H9 (cell line): ENCODE data around the gene TRIM38. TPM values are rescaled to one million over a fixed set of nuclear protein-coding genes. Genes with fewer than 3 reads are reported as not detected.
"Not testable (repeated sequence)": the region's sequence is repeated elsewhere in the genome, so short reads cannot be mapped to it uniquely, and the experiment has no call there.

Experiments
- DNase-seq: peaks from one replicate; pipeline ENCODE4 v3.0.0-alpha.2; 2017
- H2AFZ ChIP-seq: one replicate; pipeline ENCODE4 v1.6.1; 2013; ENCODE audit warnings: mild to moderate bottlenecking, low read length, control low read depth, moderate library complexity
- H2AK5ac ChIP-seq: 2 replicates; pipeline ENCODE4 v1.6.1; 2013; ENCODE audit warnings: low read length, control low read depth, mixed read lengths; ENCODE audit not compliant: insufficient read length
- H2BK120ac ChIP-seq: one replicate; pipeline ENCODE4 v1.6.1; 2013; ENCODE audit warnings: low read depth, mild to moderate bottlenecking, low read length, control low read depth, inconsistent platforms; ENCODE audit not compliant: poor library complexity, severe bottlenecking
- H2BK12ac ChIP-seq: 2 replicates; pipeline ENCODE4 v1.6.1; 2013; ENCODE audit warnings: low read length, control low read depth, mixed read lengths, low read depth; ENCODE audit not compliant: insufficient read length
- H2BK15ac ChIP-seq: 2 replicates; pipeline ENCODE4 v1.6.1; 2013; ENCODE audit warnings: low read depth, low read length, control low read depth
- H2BK20ac ChIP-seq: one replicate; pipeline ENCODE4 v1.6.1; 2013; ENCODE audit warnings: low read depth, mild to moderate bottlenecking, low read length, control low read depth, inconsistent platforms; ENCODE audit not compliant: poor library complexity, severe bottlenecking
- H2BK5ac ChIP-seq: 2 replicates; pipeline ENCODE4 v1.6.1; 2013; ENCODE audit warnings: low read length, control low read depth, mixed read lengths; ENCODE audit not compliant: insufficient read length
- H3K14ac ChIP-seq: 2 replicates; pipeline ENCODE4 v1.6.1; 2013; ENCODE audit warnings: low read length, control low read depth; ENCODE audit not compliant: insufficient read depth
- H3K18ac ChIP-seq: 2 replicates; pipeline ENCODE4 v1.6.1; 2013; ENCODE audit warnings: low read depth, mild to moderate bottlenecking, mixed read lengths, low read length, control low read depth; ENCODE audit not compliant: insufficient read length
- H3K23ac ChIP-seq: 2 replicates; pipeline ENCODE4 v1.6.1; 2013; ENCODE audit warnings: low read length, control low read depth, mixed read lengths, low read depth; ENCODE audit not compliant: insufficient read length
- H3K23me2 ChIP-seq: 2 replicates; pipeline ENCODE4 v1.6.1; 2013; ENCODE audit warnings: low read depth, mild to moderate bottlenecking, mixed read lengths, low read length, control low read depth; ENCODE audit not compliant: insufficient read length, poor library complexity, severe bottlenecking
- H3K27ac ChIP-seq: 2 replicates; pipeline ENCODE4 v1.5.1; 2013; ENCODE audit warnings: low read length, control low read depth, mixed read lengths, low read depth; ENCODE audit not compliant: insufficient read length
- H3K27me3 ChIP-seq: 2 replicates; pipeline ENCODE4 v1.6.1; 2013; ENCODE audit warnings: low read length, control low read depth, inconsistent platforms; ENCODE audit not compliant: insufficient read depth
- H3K4ac ChIP-seq: 2 replicates; pipeline ENCODE4 v1.6.1; 2013; ENCODE audit warnings: low read depth, mild to moderate bottlenecking, control low read depth, inconsistent platforms, low read length, moderate library complexity
- H3K4me1 ChIP-seq: 2 replicates; pipeline ENCODE4 v1.6.1; 2013; ENCODE audit warnings: low read length, control low read depth, inconsistent platforms; ENCODE audit not compliant: insufficient read depth
- H3K4me2 ChIP-seq: 2 replicates; pipeline ENCODE4 v1.6.1; 2013; ENCODE audit warnings: low read length, control low read depth, mixed read lengths; ENCODE audit not compliant: insufficient read length, insufficient read depth
- H3K56ac ChIP-seq: 2 replicates; pipeline ENCODE4 v1.6.1; 2013; ENCODE audit warnings: low read depth, mild to moderate bottlenecking, mixed read lengths, low read length, control low read depth; ENCODE audit not compliant: insufficient read length
- H3K79me1 ChIP-seq: 2 replicates; pipeline ENCODE4 v1.6.1; 2013; ENCODE audit warnings: low read depth, mild to moderate bottlenecking, moderate library complexity, low read length, control low read depth, inconsistent platforms; ENCODE audit not compliant: insufficient read depth, poor library complexity, severe bottlenecking
- H3K79me2 ChIP-seq: 2 replicates; pipeline ENCODE4 v1.6.1; 2013; ENCODE audit warnings: low read length, control low read depth, inconsistent platforms; ENCODE audit not compliant: insufficient read depth
- H3K9ac ChIP-seq: 2 replicates; pipeline ENCODE4 v1.6.1; 2013; ENCODE audit warnings: low read length, control low read depth, mixed read lengths; ENCODE audit not compliant: insufficient read length; ENCODE audit errors: extremely low read depth
- H3K9me3 ChIP-seq: one replicate; pipeline ENCODE4 v1.6.1; 2013; ENCODE audit warnings: low read depth, low read length, inconsistent platforms; ENCODE audit not compliant: control insufficient read depth
- H3T11ph ChIP-seq: one replicate; pipeline ENCODE4 v1.6.1; 2013; ENCODE audit warnings: mild to moderate bottlenecking, low read length, control low read depth, inconsistent platforms
- H4K20me1 ChIP-seq: one replicate; pipeline ENCODE4 v1.6.1; 2013; ENCODE audit not compliant: control insufficient read depth, insufficient read length, insufficient read depth
- H4K5ac ChIP-seq: 2 replicates; pipeline ENCODE4 v1.6.1; 2013; ENCODE audit warnings: low read depth, mild to moderate bottlenecking, mixed read lengths, low read length, control low read depth; ENCODE audit not compliant: insufficient read length
- H4K8ac ChIP-seq: replicated peaks from 2 replicates; pipeline ENCODE4 v1.6.1; 2013; ENCODE audit warnings: low read length, control low read depth, mixed read lengths, low read depth; ENCODE audit not compliant: insufficient read length
- H4K91ac ChIP-seq: 2 replicates; pipeline ENCODE4 v1.6.1; 2013; ENCODE audit warnings: low read depth, mild to moderate bottlenecking, moderate library complexity, mixed read lengths, low read length, control low read depth; ENCODE audit not compliant: insufficient read length
- H3K27ac Mint-ChIP-seq, 3 experiments: 2 replicates in 2 of 3; 3 replicates in 1 of 3; pipeline ENCODE4 v1.8.0; 2020 to 2021; ENCODE audit warnings: mixed read lengths in 3 of 3, mild to moderate bottlenecking in 1 of 3, moderate library complexity in 1 of 3
- H3K27me3 Mint-ChIP-seq: 2 replicates; pipeline ENCODE4 v1.8.0; 2021; ENCODE audit warnings: low read depth, mild to moderate bottlenecking, moderate library complexity, mixed read lengths
- H3K36me3 Mint-ChIP-seq, 3 experiments: 2 replicates in 2 of 3; 3 replicates in 1 of 3; pipeline ENCODE4 v1.8.0; 2020 to 2021; ENCODE audit warnings: low read depth in 3 of 3, mixed read lengths in 3 of 3; ENCODE audit not compliant: insufficient read depth in 1 of 3
- H3K4me1 Mint-ChIP-seq, 2 experiments: 2 replicates each; pipeline ENCODE4 v1.8.0; 2020; ENCODE audit warnings: mixed read lengths in 2 of 2
- H3K4me3 Mint-ChIP-seq, 2 experiments: 2 replicates in 1 of 2; 3 replicates in 1 of 2; pipeline ENCODE4 v1.8.0; 2020 to 2021; ENCODE audit warnings: mild to moderate bottlenecking in 2 of 2, mixed read lengths in 2 of 2, moderate library complexity in 1 of 2
- H3K9me3 Mint-ChIP-seq, 2 experiments: 2 replicates in 1 of 2; 3 replicates in 1 of 2; pipeline ENCODE4 v1.8.0; 2020; ENCODE audit warnings: mild to moderate bottlenecking in 2 of 2, mixed read lengths in 2 of 2, moderate library complexity in 1 of 2
- WGBS: extraction: QIAGEN DNeasy Blood & Tissue Kit; methylation state at CpG from one replicate; pipeline ENCODE4 v1.1.7; 2013; ENCODE audit warnings: missing lambda C conversion rate, low lambda C conversion rate, mixed read lengths; ENCODE audit not compliant: insufficient read length; ENCODE audit errors: extremely low coverage; 5-methylcytosine and 5-hydroxymethylcytosine counted together
- total RNA-seq: library from RNA; stranded (reverse); gene quantifications from 2 replicates; pipeline ENCODE4 v1.2.1, GENCODE V29; 2021
- TF ChIP-seq, protein P1 (sequence below): fragments of 200-600 bp; sonication (generic); conservative IDR thresholded peaks from 3 replicates; pipeline ENCODE4 v1.8.0; 2021; ENCODE audit warnings: antibody characterized with exemption, mild to moderate bottlenecking

The TRIM38 gene
- total RNA-seq, 1 experiment from 2014 or later, result 0.61 TPM

DNA sequence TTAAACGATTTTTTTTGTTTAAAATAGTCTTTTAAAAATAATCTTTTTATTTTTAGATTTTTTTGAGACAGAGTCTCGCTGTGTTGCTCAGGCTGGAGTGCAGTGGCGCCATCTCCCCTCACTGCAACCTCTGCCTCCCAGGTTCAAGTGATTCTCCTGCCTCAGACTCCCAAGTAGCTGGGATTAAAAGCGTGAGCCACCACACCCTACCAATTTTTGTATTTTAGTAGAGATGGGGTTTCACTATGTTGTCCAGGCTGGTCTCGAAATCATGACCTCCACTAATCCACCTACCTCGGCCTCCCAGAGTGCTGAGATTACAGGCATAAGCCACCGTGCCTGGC lies 30.7 kb downstream of the TRIM38 start:
- no CpG with 5 or more reads among the region's 7 CpGs for WGBS
- not testable (repeated sequence) for H3K18ac ChIP-seq, H2BK120ac ChIP-seq, H2AFZ ChIP-seq, H3K79me1 ChIP-seq, H3K4me1 ChIP-seq, H3K36me3 Mint-ChIP-seq, H3K27me3 Mint-ChIP-seq, H4K5ac ChIP-seq, H2AK5ac ChIP-seq, H2BK12ac ChIP-seq, H3K27ac ChIP-seq, H3K27me3 ChIP-seq, H3T11ph ChIP-seq, H4K8ac ChIP-seq, H4K20me1 ChIP-seq, H3K9ac ChIP-seq, H2BK20ac ChIP-seq, H3K9me3 Mint-ChIP-seq, H3K79me2 ChIP-seq, H3K56ac ChIP-seq, H3K27ac Mint-ChIP-seq, H4K91ac ChIP-seq, H2BK5ac ChIP-seq, H2BK15ac ChIP-seq, H3K14ac ChIP-seq, H3K23ac ChIP-seq, DNase-seq, H3K9me3 ChIP-seq, H3K4ac ChIP-seq
- peaks cover 31% of the 10 kb centered on the region in 2 experiments for H3K4me1 Mint-ChIP-seq
- TF ChIP-seq, protein P1, sequence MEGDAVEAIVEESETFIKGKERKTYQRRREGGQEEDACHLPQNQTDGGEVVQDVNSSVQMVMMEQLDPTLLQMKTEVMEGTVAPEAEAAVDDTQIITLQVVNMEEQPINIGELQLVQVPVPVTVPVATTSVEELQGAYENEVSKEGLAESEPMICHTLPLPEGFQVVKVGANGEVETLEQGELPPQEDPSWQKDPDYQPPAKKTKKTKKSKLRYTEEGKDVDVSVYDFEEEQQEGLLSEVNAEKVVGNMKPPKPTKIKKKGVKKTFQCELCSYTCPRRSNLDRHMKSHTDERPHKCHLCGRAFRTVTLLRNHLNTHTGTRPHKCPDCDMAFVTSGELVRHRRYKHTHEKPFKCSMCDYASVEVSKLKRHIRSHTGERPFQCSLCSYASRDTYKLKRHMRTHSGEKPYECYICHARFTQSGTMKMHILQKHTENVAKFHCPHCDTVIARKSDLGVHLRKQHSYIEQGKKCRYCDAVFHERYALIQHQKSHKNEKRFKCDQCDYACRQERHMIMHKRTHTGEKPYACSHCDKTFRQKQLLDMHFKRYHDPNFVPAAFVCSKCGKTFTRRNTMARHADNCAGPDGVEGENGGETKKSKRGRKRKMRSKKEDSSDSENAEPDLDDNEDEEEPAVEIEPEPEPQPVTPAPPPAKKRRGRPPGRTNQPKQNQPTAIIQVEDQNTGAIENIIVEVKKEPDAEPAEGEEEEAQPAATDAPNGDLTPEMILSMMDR, result peak; percentile 16; the same call in 1 of the 3 replicates
- Histone ChIP-seq H3K23me2 (peaks cover 10% of the 10 kb centered on the region), H3K4me2 (peak overlapping the region; percentile 95)
- peak overlapping the region; percentile 50 to 87; a peak in 3 of 5 replicates for H3K4me3 Mint-ChIP-seq
